IMR-90 (cell line): ENCODE results near the gene BLMH. TPM values are rescaled to one million over a fixed set of nuclear protein-coding genes. Genes with fewer than 3 reads are reported as not detected.

Experiments used
- ATAC-seq: fragments of 200-7000 bp; cut with Tn5 transposase; 2 replicates; pipeline ENCODE4 v1.9.1; 2020; ENCODE audit warnings: low read depth, mild to moderate bottlenecking, moderate library complexity
- BruUV-seq: library from RNA; stranded (reverse); fragments of 400-500 nt; replicated peaks from 2 replicates; lab custom pipeline; 2021; lab: Mats Ljungman, UMichigan
- CTCF ChIA-PET: fragments of 300-600 bp; formaldehyde crosslinking; extraction: SDS; loops from one replicate; lab custom pipeline; 2021; ENCODE audit warnings: antibody characterized with exemption; lab: Yijun Ruan, JAX
- POLR2A ChIA-PET: fragments of 300-600 bp; sonication (Branson Sonifier 250); formaldehyde crosslinking; loops from one replicate; lab custom pipeline; 2022; ENCODE audit warnings: antibody characterized with exemption; ENCODE audit not compliant: unreplicated experiment; lab: Charles Lee
- DNase-seq: peaks from one replicate; pipeline ENCODE4 v3.0.0; 2013
- H2AFZ ChIP-seq: replicated peaks from 2 replicates; pipeline ENCODE3; 2013; ENCODE audit warnings: low read length, mild to moderate bottlenecking; ENCODE audit not compliant: poor library complexity
- H2AK5ac ChIP-seq: 2 replicates; pipeline ENCODE4 v1.6.1; 2013; ENCODE audit warnings: low read depth, low read length, inconsistent platforms
- H2AK9ac ChIP-seq: replicated peaks from 2 replicates; pipeline ENCODE3; 2013; ENCODE audit warnings: mild to moderate bottlenecking, low read depth, low read length, moderate library complexity; ENCODE audit not compliant: poor library complexity
- H2BK120ac ChIP-seq: 2 replicates; pipeline ENCODE4 v1.6.1; 2013; ENCODE audit warnings: low read depth, low read length, inconsistent platforms
- H2BK15ac ChIP-seq: 3 replicates; pipeline ENCODE4 v1.6.1; 2013; ENCODE audit warnings: low read depth, low read length, inconsistent platforms
- H2BK20ac ChIP-seq: 2 replicates; pipeline ENCODE4 v1.6.1; 2013; ENCODE audit warnings: low read depth, mild to moderate bottlenecking, inconsistent platforms, low read length, moderate library complexity
- H2BK5ac ChIP-seq: 2 replicates; pipeline ENCODE4 v1.6.1; 2013; ENCODE audit warnings: mild to moderate bottlenecking, low read depth, low read length, inconsistent platforms; ENCODE audit not compliant: poor library complexity, severe bottlenecking
- H3K14ac ChIP-seq: replicated peaks from 2 replicates; pipeline ENCODE4 v1.6.1; 2013; ENCODE audit warnings: low read depth, low read length, inconsistent platforms
- H3K18ac ChIP-seq: 2 replicates; pipeline ENCODE4 v1.6.1; 2013; ENCODE audit warnings: low read depth, low read length, control low read depth
- H3K23ac ChIP-seq: 2 replicates; pipeline ENCODE4 v1.6.1; 2013; ENCODE audit warnings: low read depth, low read length, inconsistent platforms
- H3K27ac ChIP-seq: 2 replicates; pipeline ENCODE4 v1.5.1; 2013; ENCODE audit warnings: mild to moderate bottlenecking, control low read depth, low read length; ENCODE audit not compliant: insufficient read depth
- H3K27me3 ChIP-seq: 2 replicates; pipeline ENCODE4 v1.6.1; 2013; ENCODE audit warnings: low read length; ENCODE audit not compliant: control insufficient read depth, insufficient read depth
- H3K36me3 ChIP-seq: 2 replicates; pipeline ENCODE4 v1.6.1; 2013; ENCODE audit warnings: low read length, mixed read lengths; ENCODE audit not compliant: control insufficient read depth, insufficient read depth
- H3K4ac ChIP-seq: 2 replicates; pipeline ENCODE4 v1.6.1; 2013; ENCODE audit warnings: low read depth, low read length, inconsistent platforms
- H3K4me1 ChIP-seq: 2 replicates; pipeline ENCODE4 v1.6.1; 2013; ENCODE audit warnings: low read length, mixed read lengths; ENCODE audit not compliant: control insufficient read depth, insufficient read depth
- H3K4me2 ChIP-seq: 2 replicates; pipeline ENCODE4 v1.6.1; 2013; ENCODE audit warnings: low read depth, mild to moderate bottlenecking, control low read depth, low read length, moderate library complexity
- H3K4me3 ChIP-seq: 2 replicates; pipeline ENCODE4 v1.5.1; 2013; ENCODE audit warnings: low read depth, mild to moderate bottlenecking, control low read depth, low read length, moderate library complexity; ENCODE audit not compliant: insufficient read depth
- H3K56ac ChIP-seq: 2 replicates; pipeline ENCODE4 v1.6.1; 2013; ENCODE audit warnings: low read length, inconsistent platforms; ENCODE audit not compliant: insufficient read depth; ENCODE audit errors: extremely low read depth
- H3K79me1 ChIP-seq, 2 experiments: 2 replicates each; pipeline ENCODE4 v1.6.1; 2013; ENCODE audit warnings: low read length in 2 of 2, inconsistent platforms in 1 of 2, low read depth in 1 of 2
- H3K9ac ChIP-seq: 2 replicates; pipeline ENCODE4 v1.6.1; 2013; ENCODE audit warnings: low read depth, low read length, control low read depth
- H3K9me1 ChIP-seq: 2 replicates; pipeline ENCODE4 v1.6.1; 2013; ENCODE audit warnings: low read length, inconsistent platforms; ENCODE audit not compliant: insufficient read depth
- H3K9me3 ChIP-seq: 2 replicates; pipeline ENCODE4 v1.6.1; 2013; ENCODE audit warnings: low read length; ENCODE audit not compliant: control insufficient read depth, insufficient read depth
- H4K20me1 ChIP-seq: 2 replicates; pipeline ENCODE4 v1.6.1; 2013; ENCODE audit warnings: low read length, inconsistent platforms; ENCODE audit not compliant: insufficient read depth
- H4K5ac ChIP-seq: 2 replicates; pipeline ENCODE4 v1.6.1; 2013; ENCODE audit warnings: mild to moderate bottlenecking, low read depth, low read length, control low read depth
- H4K8ac ChIP-seq, 2 experiments: 2 replicates each; pipeline ENCODE4 v1.6.1; 2013; ENCODE audit warnings: low read depth in 2 of 2, low read length in 2 of 2, control low read depth in 1 of 2, inconsistent platforms in 1 of 2
- H4K91ac ChIP-seq: 2 replicates; pipeline ENCODE4 v1.6.1; 2013; ENCODE audit warnings: low read depth, low read length, inconsistent platforms; ENCODE audit not compliant: insufficient read depth
- BHLHE40 ChIP-seq: fragments of 150-350 bp; IDR thresholded peaks from 2 replicates; pipeline ENCODE4 v1.6.1; 2016; ENCODE audit warnings: mild to moderate bottlenecking, low read depth, low read length
- CEBPB ChIP-seq: IDR thresholded peaks from 2 replicates; pipeline ENCODE4 v1.6.1; 2012; ENCODE audit warnings: low read depth, low read length, improper control_type of control experiment
- CHD1 ChIP-seq: IDR thresholded peaks from 2 replicates; pipeline ENCODE4 v1.6.1; 2012; ENCODE audit warnings: low read depth, low read length, improper control_type of control experiment
- ELK1 ChIP-seq: fragments of 150-350 bp; IDR thresholded peaks from 2 replicates; pipeline ENCODE4 v1.6.1; 2016; ENCODE audit warnings: low read depth, mild to moderate bottlenecking, low read length, moderate library complexity, borderline replicate concordance
- FOS ChIP-seq: fragments of 150-350 bp; IDR thresholded peaks from 2 replicates; pipeline ENCODE4 v1.6.1; 2016; ENCODE audit warnings: low read depth, low read length
- MAFK ChIP-seq: IDR thresholded peaks from 2 replicates; pipeline ENCODE4 v1.6.1; 2012; ENCODE audit warnings: low read depth, low read length, improper control_type of control experiment
- MAZ ChIP-seq: IDR thresholded peaks from 2 replicates; pipeline ENCODE4 v1.6.1; 2012; ENCODE audit warnings: low read depth, mild to moderate bottlenecking, low read length, improper control_type of control experiment, moderate library complexity, borderline replicate concordance
- MXI1 ChIP-seq: IDR thresholded peaks from 2 replicates; pipeline ENCODE4 v1.6.1; 2012; ENCODE audit warnings: low read depth, mild to moderate bottlenecking, low read length, moderate library complexity, borderline replicate concordance
- NFE2L2 ChIP-seq: fragments of 150-350 bp; IDR thresholded peaks from 2 replicates; pipeline ENCODE4 v1.6.1; 2016; ENCODE audit warnings: low read depth, mild to moderate bottlenecking, low read length
- POLR2A ChIP-seq: IDR thresholded peaks from 2 replicates; pipeline ENCODE4 v1.6.1; 2012; ENCODE audit warnings: mild to moderate bottlenecking, low read depth, low read length
- RAD21 ChIP-seq: IDR thresholded peaks from 2 replicates; pipeline ENCODE4 v1.6.1; 2012; ENCODE audit warnings: low read length, improper control_type of control experiment
- RCOR1 ChIP-seq: IDR thresholded peaks from 2 replicates; pipeline ENCODE4 v1.6.1; 2012; ENCODE audit warnings: mild to moderate bottlenecking, low read length, improper control_type of control experiment; ENCODE audit not compliant: insufficient replicate concordance
- RFX5 ChIP-seq: IDR thresholded peaks from 2 replicates; pipeline ENCODE4 v1.8.0; 2012; ENCODE audit warnings: low read depth, mild to moderate bottlenecking, low read length, moderate library complexity
- SMC3 ChIP-seq: fragments of 150-350 bp; IDR thresholded peaks from 2 replicates; pipeline ENCODE4 v1.6.1; 2016; ENCODE audit warnings: low read depth, mild to moderate bottlenecking, antibody characterized with exemption, low read length, moderate library complexity
- WGBS, 2 experiments: methylation state at CpG; one replicate each; pipeline versions ENCODE4 v1.1.5 to v1.1.7; 2013; ENCODE audit warnings: missing lambda C conversion rate in 2 of 2; ENCODE audit not compliant: insufficient read length in 1 of 2; ENCODE audit errors: extremely low coverage in 2 of 2; 5-methylcytosine and 5-hydroxymethylcytosine counted together
- dilution Hi-C: fragments of 300-500 bp; cut with HindIII; formaldehyde crosslinking; loops from one replicate; pipeline ENCODE4 v1.14.3; 2018; ENCODE audit warnings: low sequenced_read_pairs; ENCODE audit not compliant: unreplicated experiment
- in situ Hi-C: fragments of 300-500 bp; cut with MboI; formaldehyde crosslinking; loops from 3 replicates; pipeline ENCODE4 v1.14.3; 2019; ENCODE audit warnings: low sequenced_read_pairs, inconsistent platforms, mixed read lengths
- intact Hi-C: fragments of 100-400 bp; cut with micrococcal nuclease; formaldehyde crosslinking; loops from 2 replicates; pipeline ENCODE4 v1.10.0; 2022
- polyA plus RNA-seq, 3 experiments: library from polyadenylated mRNA; depleted of rRNA; stranded (reverse); fragments of >200 nt; gene quantifications; 2 replicates each; pipeline ENCODE4 v1.2.3, GENCODE V29; 2012; ENCODE audit warnings: low replicate concordance in 1 of 3
- total RNA-seq: library from RNA; depleted of rRNA; stranded (reverse); fragments of >200 nt; gene quantifications from 2 replicates; pipeline ENCODE4 v1.2.3, GENCODE V29; 2012
- TF ChIP-seq, protein P1 (sequence below): conservative IDR thresholded peaks from 2 replicates; pipeline ENCODE4 v1.5.1; 2012; ENCODE audit warnings: mild to moderate bottlenecking, low read depth, low read length, improper control_type of control experiment
- TF ChIP-seq, protein P2 (sequence below): fragments of 150-350 bp; IDR thresholded peaks from 2 replicates; pipeline ENCODE4 v1.6.1; 2017; ENCODE audit warnings: mild to moderate bottlenecking, antibody characterized with exemption, low read length, low read depth

Gene BLMH
- total and polyA plus RNA-seq, 2 of the 4 experiments (the other 2 are of a cell fraction) = 17.3 to 20.8 TPM

- no peak overlapping the region for H3K23ac ChIP-seq
- dilution Hi-C loops (no loop called here), intact Hi-C loops (no loop called here), in situ Hi-C loops (no loop called here)
- H3K36me3 ChIP-seq = no peaks in the 10 kb centered on the region
- no peaks in the 10 kb centered on the region for H3K9me3 ChIP-seq
- no peak overlapping the region for H4K91ac ChIP-seq
- no peak overlapping the region for H4K8ac ChIP-seq
- H2AK5ac ChIP-seq = no peak overlapping the region
- H2AFZ ChIP-seq = no peak overlapping the region
- H4K20me1 ChIP-seq = no peaks in the 10 kb centered on the region
- H3K79me1 ChIP-seq = no peaks in the 10 kb centered on the region
- 100% methylated on average over 2 of the region's 10 CpGs; no CpG with 5 or more reads in 1 of the 2 experiments for WGBS, 2 experiments
- no peak overlapping the region for H3K56ac ChIP-seq
- no peak overlapping the region for H2BK120ac ChIP-seq
- H3K27ac ChIP-seq = no peak overlapping the region
- DNase-seq (no peak), ATAC-seq (no peak)
- no peak overlapping the region for H3K4ac ChIP-seq
- no peak overlapping the region for H3K4me3 ChIP-seq
- no peak overlapping the region for H3K18ac ChIP-seq
- H2BK5ac ChIP-seq = no peak overlapping the region
- peaks cover 3% of the 10 kb centered on the region; the same call in 1 of the 2 replicates for H3K9me1 ChIP-seq
- H3K14ac ChIP-seq = no peak overlapping the region
- no peak overlapping the region for H3K4me2 ChIP-seq
- no peak overlapping the region for H4K5ac ChIP-seq
- H2BK15ac ChIP-seq = no peak overlapping the region
- BruUV-seq = no TSS peak
- peaks cover 36% of the 10 kb centered on the region for H3K27me3 ChIP-seq
- H3K4me1 ChIP-seq = no peaks in the 10 kb centered on the region
- ChIA-PET CTCF (no interaction called here), POLR2A (no interaction called here)
- H2AK9ac ChIP-seq = no peak overlapping the region
- H2BK20ac ChIP-seq = no peak overlapping the region
- no peak overlapping the region for H3K9ac ChIP-seq
- TF ChIP-seq MXI1 (no peak), RFX5 (no peak), ELK1 (no peak), RCOR1 (no peak), NFE2L2 (no peak), BHLHE40 (no peak), SMC3 (no peak), MAZ (no peak), FOS (no peak), POLR2A (no peak), MAFK (no peak), RAD21 (no peak), CEBPB (no peak), CHD1 (no peak)
- TF ChIP-seq, protein P1, sequence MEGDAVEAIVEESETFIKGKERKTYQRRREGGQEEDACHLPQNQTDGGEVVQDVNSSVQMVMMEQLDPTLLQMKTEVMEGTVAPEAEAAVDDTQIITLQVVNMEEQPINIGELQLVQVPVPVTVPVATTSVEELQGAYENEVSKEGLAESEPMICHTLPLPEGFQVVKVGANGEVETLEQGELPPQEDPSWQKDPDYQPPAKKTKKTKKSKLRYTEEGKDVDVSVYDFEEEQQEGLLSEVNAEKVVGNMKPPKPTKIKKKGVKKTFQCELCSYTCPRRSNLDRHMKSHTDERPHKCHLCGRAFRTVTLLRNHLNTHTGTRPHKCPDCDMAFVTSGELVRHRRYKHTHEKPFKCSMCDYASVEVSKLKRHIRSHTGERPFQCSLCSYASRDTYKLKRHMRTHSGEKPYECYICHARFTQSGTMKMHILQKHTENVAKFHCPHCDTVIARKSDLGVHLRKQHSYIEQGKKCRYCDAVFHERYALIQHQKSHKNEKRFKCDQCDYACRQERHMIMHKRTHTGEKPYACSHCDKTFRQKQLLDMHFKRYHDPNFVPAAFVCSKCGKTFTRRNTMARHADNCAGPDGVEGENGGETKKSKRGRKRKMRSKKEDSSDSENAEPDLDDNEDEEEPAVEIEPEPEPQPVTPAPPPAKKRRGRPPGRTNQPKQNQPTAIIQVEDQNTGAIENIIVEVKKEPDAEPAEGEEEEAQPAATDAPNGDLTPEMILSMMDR = no peak
- TF ChIP-seq, protein P2, sequence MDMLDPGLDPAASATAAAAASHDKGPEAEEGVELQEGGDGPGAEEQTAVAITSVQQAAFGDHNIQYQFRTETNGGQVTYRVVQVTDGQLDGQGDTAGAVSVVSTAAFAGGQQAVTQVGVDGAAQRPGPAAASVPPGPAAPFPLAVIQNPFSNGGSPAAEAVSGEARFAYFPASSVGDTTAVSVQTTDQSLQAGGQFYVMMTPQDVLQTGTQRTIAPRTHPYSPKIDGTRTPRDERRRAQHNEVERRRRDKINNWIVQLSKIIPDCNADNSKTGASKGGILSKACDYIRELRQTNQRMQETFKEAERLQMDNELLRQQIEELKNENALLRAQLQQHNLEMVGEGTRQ = no peak
Observed at GRCh38 chr17:30210901-30211300, 80.8 kb downstream of the BLMH start.
